Loucy (cell line): ENCODE results near the gene TRIO.

Source experiments
- H2AFZ ChIP-seq: fragments of 200-600 bp; sonication (generic); 2 replicates; pipeline ENCODE4 v1.6.0; 2016; ENCODE audit warnings: antibody characterized with exemption, mild to moderate bottlenecking, low read length, moderate library complexity
- H3F3A ChIP-seq: fragments of 200-600 bp; 2 replicates; pipeline ENCODE4 v1.6.0; 2016; ENCODE audit warnings: antibody characterized with exemption, low read depth, mild to moderate bottlenecking
- H3K27me3 ChIP-seq: fragments of 200-600 bp; sonication (generic); 2 replicates; pipeline ENCODE4 v1.6.1; 2014; ENCODE audit warnings: low read length, mild to moderate bottlenecking; ENCODE audit not compliant: insufficient read depth, poor library complexity, severe bottlenecking
- H3K36me3 ChIP-seq: fragments of 200-600 bp; sonication (generic); 2 replicates; pipeline ENCODE4 v1.6.1; 2016; ENCODE audit warnings: low read length; ENCODE audit not compliant: insufficient read depth
- H3K4me1 ChIP-seq: fragments of 200-600 bp; sonication (generic); 2 replicates; pipeline ENCODE4 v1.5.1; 2014; ENCODE audit warnings: low read length, mild to moderate bottlenecking; ENCODE audit not compliant: insufficient read depth, poor library complexity, severe bottlenecking
- H3K4me2 ChIP-seq: fragments of 200-600 bp; sonication (generic); 2 replicates; pipeline ENCODE4 v1.6.0; 2014; ENCODE audit warnings: antibody characterized with exemption, low read length, low read depth, mild to moderate bottlenecking; ENCODE audit not compliant: poor library complexity, severe bottlenecking
- H3K4me3 ChIP-seq: fragments of 200-600 bp; sonication (generic); 2 replicates; pipeline ENCODE4 v1.5.1; 2014; ENCODE audit warnings: low read length, mild to moderate bottlenecking, mixed read lengths; ENCODE audit not compliant: poor library complexity, severe bottlenecking
- H3K79me2 ChIP-seq: fragments of 200-600 bp; sonication (generic); 2 replicates; pipeline ENCODE4 v1.6.1; 2014; ENCODE audit warnings: low read length; ENCODE audit not compliant: insufficient read depth
- H3K9ac ChIP-seq: fragments of 200-600 bp; sonication (generic); 2 replicates; pipeline ENCODE4 v1.6.0; 2014; ENCODE audit warnings: mild to moderate bottlenecking, low read depth, low read length, moderate library complexity; ENCODE audit not compliant: poor library complexity, severe bottlenecking
- H3K9me2 ChIP-seq: fragments of 200-600 bp; sonication (generic); replicated peaks from 2 replicates; pipeline ENCODE4 v1.6.1; 2016; ENCODE audit warnings: low read depth, low read length, mixed read lengths
- H3K9me3 ChIP-seq: fragments of 200-600 bp; sonication (generic); 2 replicates; pipeline ENCODE4 v1.6.1; 2014; ENCODE audit warnings: mild to moderate bottlenecking, antibody characterized with exemption, low read length, low read depth; ENCODE audit not compliant: insufficient read depth
- H4K20me1 ChIP-seq: fragments of 200-600 bp; sonication (generic); 2 replicates; pipeline ENCODE4 v1.6.0; 2014; ENCODE audit warnings: antibody characterized with exemption, low read length, mild to moderate bottlenecking; ENCODE audit not compliant: insufficient read depth, poor library complexity, severe bottlenecking
- CTCF ChIP-seq: fragments of 200-600 bp; sonication (generic); conservative IDR thresholded peaks from 2 replicates; pipeline ENCODE4 v1.5.1; 2014; ENCODE audit warnings: mild to moderate bottlenecking, antibody characterized with exemption, low read length
- EZH2phosphoT487 ChIP-seq: fragments of 200-600 bp; IDR thresholded peaks from 2 replicates; pipeline ENCODE4 v1.6.1; 2018; ENCODE audit warnings: antibody characterized with exemption, mild to moderate bottlenecking, moderate library complexity, borderline replicate concordance

TRIO gene

DNA sequence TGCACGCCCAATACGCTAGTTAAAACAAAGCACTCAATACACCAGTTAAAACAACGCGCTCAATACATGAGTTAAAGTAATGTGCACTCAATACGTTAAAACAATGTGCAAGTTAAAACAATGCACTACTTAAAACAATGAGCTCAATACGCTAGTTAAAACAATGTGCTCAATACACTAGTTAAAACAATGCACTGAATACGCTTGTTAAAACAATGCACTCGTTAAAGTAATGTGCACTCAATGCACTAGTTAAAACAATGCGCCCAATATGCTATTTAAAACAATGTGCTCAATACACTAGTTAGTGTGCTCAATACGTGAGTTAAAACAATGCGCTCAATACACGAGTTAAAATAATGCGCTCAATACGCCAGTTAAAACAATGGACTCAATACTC, 185.0 kb downstream of the TRIO start:
- Histone ChIP-seq H3K36me3 (peaks cover 26% of the 10 kb centered on the region; the same call in 1 of the 2 replicates), H3K9ac (no peak overlapping the region), H3F3A (no peaks in the 10 kb centered on the region), H3K4me3 (no peak overlapping the region), H3K9me3 (no peaks in the 10 kb centered on the region), H3K79me2 (no peaks in the 10 kb centered on the region), H3K4me2 (no peak overlapping the region), H4K20me1 (no peaks in the 10 kb centered on the region), H3K4me1 (peaks cover 11% of the 10 kb centered on the region), H3K27me3 (no peaks in the 10 kb centered on the region), H3K9me2 (no peaks in the 10 kb centered on the region), H2AFZ (no peak overlapping the region)
- TF ChIP-seq CTCF (no peak), EZH2phosphoT487 (no peak)

DNA sequence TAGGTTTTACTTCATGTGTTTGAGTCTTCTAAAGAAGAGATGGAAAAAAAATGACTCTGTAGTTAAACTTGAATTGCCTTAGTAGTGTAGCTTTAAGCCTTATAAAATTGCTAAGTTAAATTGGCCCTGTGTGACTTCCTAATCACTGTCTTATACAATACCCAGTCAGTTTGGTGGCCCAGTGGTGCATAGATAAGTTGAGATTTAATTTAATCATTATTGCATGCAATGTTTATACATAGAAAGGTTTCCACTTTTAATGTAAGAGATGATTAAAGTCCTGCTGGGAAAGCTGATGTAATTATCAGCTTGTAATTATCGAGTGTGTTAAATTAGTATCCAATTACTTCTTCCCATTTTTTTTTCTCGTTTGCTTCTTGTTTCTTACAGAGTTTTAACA, 187.1 kb downstream of the TRIO start:
- H3K36me3 ChIP-seq = peaks cover 43% of the 10 kb centered on the region; the same call in 1 of the 2 replicates
- H4K20me1 ChIP-seq = no peaks in the 10 kb centered on the region
- H3K79me2 ChIP-seq = no peaks in the 10 kb centered on the region
- no peaks in the 10 kb centered on the region for H3K9me2 ChIP-seq
- no peaks in the 10 kb centered on the region for H3F3A ChIP-seq
- H2AFZ ChIP-seq = no peak overlapping the region
- no peak for TF ChIP-seq CTCF
- TF ChIP-seq EZH2phosphoT487 = no peak
- H3K4me1 ChIP-seq = peaks cover 11% of the 10 kb centered on the region
- no peaks in the 10 kb centered on the region for H3K27me3 ChIP-seq
- no peaks in the 10 kb centered on the region for H3K9me3 ChIP-seq
- H3K9ac ChIP-seq = no peak overlapping the region
- H3K4me2 ChIP-seq = no peak overlapping the region
- no peak overlapping the region for H3K4me3 ChIP-seq

DNA sequence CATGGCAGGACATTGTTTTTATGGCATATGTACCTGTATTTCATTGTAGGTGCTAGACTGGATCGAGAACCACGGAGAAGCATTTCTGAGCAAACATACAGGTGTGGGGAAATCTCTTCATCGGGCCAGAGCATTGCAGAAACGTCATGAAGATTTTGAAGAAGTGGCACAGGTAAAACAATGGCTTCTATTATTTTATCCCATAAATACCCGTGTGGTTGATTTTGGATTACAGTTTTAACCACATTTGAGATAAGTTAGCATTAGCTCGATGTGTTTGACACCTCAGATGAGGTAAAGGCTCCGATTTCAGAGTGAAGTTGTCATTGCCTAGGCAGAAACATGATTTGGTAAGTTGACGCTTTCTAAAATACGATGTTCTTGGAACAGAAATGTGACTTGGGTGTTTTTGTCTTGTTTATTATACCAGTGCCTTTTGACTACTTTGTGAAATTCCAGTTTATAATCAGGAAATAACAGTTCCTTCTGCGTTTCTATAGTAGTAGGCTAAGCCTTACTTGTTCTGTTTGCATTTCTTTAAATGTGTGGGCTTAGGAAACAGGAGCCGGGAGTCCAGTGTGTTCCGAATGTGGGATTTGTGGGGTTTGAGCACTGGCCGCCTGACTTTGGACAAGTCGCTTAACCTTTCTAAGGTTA, 187.7 kb downstream of the TRIO start:
- TF ChIP-seq EZH2phosphoT487 = no peak
- TF ChIP-seq CTCF = no peak
- Histone ChIP-seq H3K9me3 (no peaks in the 10 kb centered on the region), H3K79me2 (no peaks in the 10 kb centered on the region), H3K36me3 (peaks cover 45% of the 10 kb centered on the region; the same call in 1 of the 2 replicates), H3K4me2 (no peak overlapping the region), H3K9me2 (no peaks in the 10 kb centered on the region), H3K4me1 (peaks cover 11% of the 10 kb centered on the region), H2AFZ (no peak overlapping the region), H4K20me1 (no peaks in the 10 kb centered on the region), H3K4me3 (no peak overlapping the region), H3F3A (no peaks in the 10 kb centered on the region), H3K9ac (no peak overlapping the region), H3K27me3 (no peaks in the 10 kb centered on the region)
